ENCODE results near the gene INPP5J. TPM values are rescaled to one million over a fixed set of nuclear protein-coding genes. Genes with fewer than 3 reads are reported as not detected.

The INPP5J gene
- total and polyA plus RNA-seq, 2 experiments from 2014 or later, result 4.8 to 14.5 TPM

DNA sequence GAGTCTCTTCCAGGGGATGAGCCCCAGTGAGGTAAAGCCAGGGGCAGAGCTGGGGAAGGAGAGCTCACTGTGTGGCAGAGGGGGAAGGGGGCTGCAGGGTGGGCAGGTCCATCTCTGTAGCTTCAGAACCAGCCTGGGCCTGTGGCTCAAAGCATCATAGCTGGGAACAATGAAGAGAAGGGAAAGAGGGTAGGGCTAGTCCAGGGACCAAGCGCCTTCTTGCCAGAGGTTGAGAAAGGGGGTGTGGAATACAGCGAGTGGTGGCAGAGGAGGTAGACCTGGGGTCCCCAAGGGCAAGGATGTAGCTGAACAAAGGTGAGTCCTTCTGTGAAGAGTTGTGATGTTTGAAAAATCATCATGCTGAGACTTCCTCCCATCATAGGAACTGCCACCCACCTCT lies 18.8 kb downstream of the INPP5J start:
- no peak overlapping the region for H3K27ac Mint-ChIP-seq

More for the DNA sequence above, 18.8 kb downstream of the INPP5J start:
- ATAC-seq (no peak), DNase-seq (ENCODE audit: low spot score) (no peak)
- no peaks in the 10 kb centered on the region for H3K27me3 ChIP-seq (ENCODE audit: insufficient read depth)
- no peaks in the 10 kb centered on the region for H3K36me3 ChIP-seq (ENCODE audit: insufficient read depth)
- Mint-ChIP-seq H3K4me3 (no peak overlapping the region), H3K27me3 (ENCODE audit: insufficient read depth, low read depth, poor library complexity) (peaks cover 14% of the 10 kb centered on the region), H3K9me3 (peaks cover 16% of the 10 kb centered on the region), H3K36me3 (ENCODE audit: low read depth) (peaks cover 6% of the 10 kb centered on the region; the same call in 2 of the 3 replicates), H3K4me1 (peaks cover 16% of the 10 kb centered on the region)
- H4K20me1 ChIP-seq (replicated peaks; ENCODE audit: insufficient read depth), result peaks cover 6% of the 10 kb centered on the region; the same call in 1 of the 2 replicates
- H3F3A ChIP-seq (replicated peaks; ENCODE audit: low read depth), result no peaks in the 10 kb centered on the region
- H3K27ac ChIP-seq (ENCODE audit: low read depth), result no peak overlapping the region
- no peak overlapping the region for H3K4me3 ChIP-seq
- no peaks in the 10 kb centered on the region for H3K9me2 ChIP-seq (ENCODE audit: insufficient read depth)
- no peak overlapping the region for H3K4me2 ChIP-seq
- peaks cover 21% of the 10 kb centered on the region for H3K4me1 ChIP-seq (ENCODE audit: insufficient read depth)
- peaks cover 25% of the 10 kb centered on the region for H3K79me2 ChIP-seq (replicated peaks; ENCODE audit: insufficient read depth)
- H2AFZ ChIP-seq, result no peak overlapping the region
- TF ChIP-seq, protein P1, sequence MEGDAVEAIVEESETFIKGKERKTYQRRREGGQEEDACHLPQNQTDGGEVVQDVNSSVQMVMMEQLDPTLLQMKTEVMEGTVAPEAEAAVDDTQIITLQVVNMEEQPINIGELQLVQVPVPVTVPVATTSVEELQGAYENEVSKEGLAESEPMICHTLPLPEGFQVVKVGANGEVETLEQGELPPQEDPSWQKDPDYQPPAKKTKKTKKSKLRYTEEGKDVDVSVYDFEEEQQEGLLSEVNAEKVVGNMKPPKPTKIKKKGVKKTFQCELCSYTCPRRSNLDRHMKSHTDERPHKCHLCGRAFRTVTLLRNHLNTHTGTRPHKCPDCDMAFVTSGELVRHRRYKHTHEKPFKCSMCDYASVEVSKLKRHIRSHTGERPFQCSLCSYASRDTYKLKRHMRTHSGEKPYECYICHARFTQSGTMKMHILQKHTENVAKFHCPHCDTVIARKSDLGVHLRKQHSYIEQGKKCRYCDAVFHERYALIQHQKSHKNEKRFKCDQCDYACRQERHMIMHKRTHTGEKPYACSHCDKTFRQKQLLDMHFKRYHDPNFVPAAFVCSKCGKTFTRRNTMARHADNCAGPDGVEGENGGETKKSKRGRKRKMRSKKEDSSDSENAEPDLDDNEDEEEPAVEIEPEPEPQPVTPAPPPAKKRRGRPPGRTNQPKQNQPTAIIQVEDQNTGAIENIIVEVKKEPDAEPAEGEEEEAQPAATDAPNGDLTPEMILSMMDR (conservative IDR thresholded peaks at IDR 0.05; ENCODE audit: low read depth in 2 of 2), result no peak
- TF ChIP-seq ZNF114 (CRISPR knock-in tag; IDR thresholded peaks at IDR 0.05) (no peak), NANOG (IDR thresholded peaks at IDR 0.05; ENCODE audit: borderline replicate concordance) (no peak), EZH2 (IDR thresholded peaks at IDR 0.05; ENCODE audit: low read depth, unreplicated experiment) (no peak), JUNB (IDR thresholded peaks at IDR 0.05; ENCODE audit: unreplicated experiment) (no peak), STAT1 (IDR thresholded peaks at IDR 0.05; ENCODE audit: unreplicated experiment) (no peak), ZNF331 (CRISPR knock-in tag; IDR thresholded peaks at IDR 0.05; ENCODE audit: low read depth) (no peak), POLR2AphosphoS5 (IDR thresholded peaks at IDR 0.05; ENCODE audit: low read depth) (no peak), EZH2phosphoT487 (IDR thresholded peaks at IDR 0.05; ENCODE audit: unreplicated experiment) (no peak), CREB1 (CRISPR knock-in tag; IDR thresholded peaks at IDR 0.05; ENCODE audit: low read depth) (no peak)
- TF ChIP-seq, protein P2, sequence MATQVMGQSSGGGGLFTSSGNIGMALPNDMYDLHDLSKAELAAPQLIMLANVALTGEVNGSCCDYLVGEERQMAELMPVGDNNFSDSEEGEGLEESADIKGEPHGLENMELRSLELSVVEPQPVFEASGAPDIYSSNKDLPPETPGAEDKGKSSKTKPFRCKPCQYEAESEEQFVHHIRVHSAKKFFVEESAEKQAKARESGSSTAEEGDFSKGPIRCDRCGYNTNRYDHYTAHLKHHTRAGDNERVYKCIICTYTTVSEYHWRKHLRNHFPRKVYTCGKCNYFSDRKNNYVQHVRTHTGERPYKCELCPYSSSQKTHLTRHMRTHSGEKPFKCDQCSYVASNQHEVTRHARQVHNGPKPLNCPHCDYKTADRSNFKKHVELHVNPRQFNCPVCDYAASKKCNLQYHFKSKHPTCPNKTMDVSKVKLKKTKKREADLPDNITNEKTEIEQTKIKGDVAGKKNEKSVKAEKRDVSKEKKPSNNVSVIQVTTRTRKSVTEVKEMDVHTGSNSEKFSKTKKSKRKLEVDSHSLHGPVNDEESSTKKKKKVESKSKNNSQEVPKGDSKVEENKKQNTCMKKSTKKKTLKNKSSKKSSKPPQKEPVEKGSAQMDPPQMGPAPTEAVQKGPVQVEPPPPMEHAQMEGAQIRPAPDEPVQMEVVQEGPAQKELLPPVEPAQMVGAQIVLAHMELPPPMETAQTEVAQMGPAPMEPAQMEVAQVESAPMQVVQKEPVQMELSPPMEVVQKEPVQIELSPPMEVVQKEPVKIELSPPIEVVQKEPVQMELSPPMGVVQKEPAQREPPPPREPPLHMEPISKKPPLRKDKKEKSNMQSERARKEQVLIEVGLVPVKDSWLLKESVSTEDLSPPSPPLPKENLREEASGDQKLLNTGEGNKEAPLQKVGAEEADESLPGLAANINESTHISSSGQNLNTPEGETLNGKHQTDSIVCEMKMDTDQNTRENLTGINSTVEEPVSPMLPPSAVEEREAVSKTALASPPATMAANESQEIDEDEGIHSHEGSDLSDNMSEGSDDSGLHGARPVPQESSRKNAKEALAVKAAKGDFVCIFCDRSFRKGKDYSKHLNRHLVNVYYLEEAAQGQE (IDR thresholded peaks at IDR 0.05; ENCODE audit: unreplicated experiment), result no peak
- TF ChIP-seq, protein P3, sequence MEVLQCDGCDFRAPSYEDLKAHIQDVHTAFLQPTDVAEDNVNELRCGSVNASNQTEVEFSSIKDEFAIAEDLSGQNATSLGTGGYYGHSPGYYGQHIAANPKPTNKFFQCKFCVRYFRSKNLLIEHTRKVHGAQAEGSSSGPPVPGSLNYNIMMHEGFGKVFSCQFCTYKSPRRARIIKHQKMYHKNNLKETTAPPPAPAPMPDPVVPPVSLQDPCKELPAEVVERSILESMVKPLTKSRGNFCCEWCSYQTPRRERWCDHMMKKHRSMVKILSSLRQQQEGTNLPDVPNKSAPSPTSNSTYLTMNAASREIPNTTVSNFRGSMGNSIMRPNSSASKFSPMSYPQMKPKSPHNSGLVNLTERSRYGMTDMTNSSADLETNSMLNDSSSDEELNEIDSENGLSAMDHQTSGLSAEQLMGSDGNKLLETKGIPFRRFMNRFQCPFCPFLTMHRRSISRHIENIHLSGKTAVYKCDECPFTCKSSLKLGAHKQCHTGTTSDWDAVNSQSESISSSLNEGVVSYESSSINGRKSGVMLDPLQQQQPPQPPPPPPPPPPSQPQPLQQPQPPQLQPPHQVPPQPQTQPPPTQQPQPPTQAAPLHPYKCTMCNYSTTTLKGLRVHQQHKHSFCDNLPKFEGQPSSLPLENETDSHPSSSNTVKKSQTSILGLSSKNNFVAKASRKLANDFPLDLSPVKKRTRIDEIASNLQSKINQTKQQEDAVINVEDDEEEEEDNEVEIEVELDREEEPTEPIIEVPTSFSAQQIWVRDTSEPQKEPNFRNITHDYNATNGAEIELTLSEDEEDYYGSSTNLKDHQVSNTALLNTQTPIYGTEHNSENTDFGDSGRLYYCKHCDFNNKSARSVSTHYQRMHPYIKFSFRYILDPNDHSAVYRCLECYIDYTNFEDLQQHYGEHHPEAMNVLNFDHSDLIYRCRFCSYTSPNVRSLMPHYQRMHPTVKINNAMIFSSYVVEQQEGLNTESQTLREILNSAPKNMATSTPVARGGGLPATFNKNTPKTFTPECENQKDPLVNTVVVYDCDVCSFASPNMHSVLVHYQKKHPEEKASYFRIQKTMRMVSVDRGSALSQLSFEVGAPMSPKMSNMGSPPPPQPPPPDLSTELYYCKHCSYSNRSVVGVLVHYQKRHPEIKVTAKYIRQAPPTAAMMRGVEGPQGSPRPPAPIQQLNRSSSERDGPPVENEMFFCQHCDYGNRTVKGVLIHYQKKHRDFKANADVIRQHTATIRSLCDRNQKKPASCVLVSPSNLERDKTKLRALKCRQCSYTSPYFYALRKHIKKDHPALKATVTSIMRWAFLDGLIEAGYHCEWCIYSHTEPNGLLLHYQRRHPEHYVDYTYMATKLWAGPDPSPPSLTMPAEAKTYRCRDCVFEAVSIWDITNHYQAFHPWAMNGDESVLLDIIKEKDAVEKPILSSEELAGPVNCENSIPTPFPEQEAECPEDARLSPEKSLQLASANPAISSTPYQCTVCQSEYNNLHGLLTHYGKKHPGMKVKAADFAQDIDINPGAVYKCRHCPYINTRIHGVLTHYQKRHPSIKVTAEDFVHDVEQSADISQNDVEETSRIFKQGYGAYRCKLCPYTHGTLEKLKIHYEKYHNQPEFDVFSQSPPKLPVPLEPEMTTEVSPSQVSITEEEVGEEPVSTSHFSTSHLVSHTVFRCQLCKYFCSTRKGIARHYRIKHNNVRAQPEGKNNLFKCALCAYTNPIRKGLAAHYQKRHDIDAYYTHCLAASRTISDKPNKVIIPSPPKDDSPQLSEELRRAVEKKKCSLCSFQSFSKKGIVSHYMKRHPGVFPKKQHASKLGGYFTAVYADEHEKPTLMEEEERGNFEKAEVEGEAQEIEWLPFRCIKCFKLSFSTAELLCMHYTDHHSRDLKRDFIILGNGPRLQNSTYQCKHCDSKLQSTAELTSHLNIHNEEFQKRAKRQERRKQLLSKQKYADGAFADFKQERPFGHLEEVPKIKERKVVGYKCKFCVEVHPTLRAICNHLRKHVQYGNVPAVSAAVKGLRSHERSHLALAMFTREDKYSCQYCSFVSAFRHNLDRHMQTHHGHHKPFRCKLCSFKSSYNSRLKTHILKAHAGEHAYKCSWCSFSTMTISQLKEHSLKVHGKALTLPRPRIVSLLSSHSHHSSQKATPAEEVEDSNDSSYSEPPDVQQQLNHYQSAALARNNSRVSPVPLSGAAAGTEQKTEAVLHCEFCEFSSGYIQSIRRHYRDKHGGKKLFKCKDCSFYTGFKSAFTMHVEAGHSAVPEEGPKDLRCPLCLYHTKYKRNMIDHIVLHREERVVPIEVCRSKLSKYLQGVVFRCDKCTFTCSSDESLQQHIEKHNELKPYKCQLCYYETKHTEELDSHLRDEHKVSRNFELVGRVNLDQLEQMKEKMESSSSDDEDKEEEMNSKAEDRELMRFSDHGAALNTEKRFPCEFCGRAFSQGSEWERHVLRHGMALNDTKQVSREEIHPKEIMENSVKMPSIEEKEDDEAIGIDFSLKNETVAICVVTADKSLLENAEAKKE (CRISPR knock-in tag; IDR thresholded peaks at IDR 0.05), result no peak
- TF ChIP-seq, protein P4, sequence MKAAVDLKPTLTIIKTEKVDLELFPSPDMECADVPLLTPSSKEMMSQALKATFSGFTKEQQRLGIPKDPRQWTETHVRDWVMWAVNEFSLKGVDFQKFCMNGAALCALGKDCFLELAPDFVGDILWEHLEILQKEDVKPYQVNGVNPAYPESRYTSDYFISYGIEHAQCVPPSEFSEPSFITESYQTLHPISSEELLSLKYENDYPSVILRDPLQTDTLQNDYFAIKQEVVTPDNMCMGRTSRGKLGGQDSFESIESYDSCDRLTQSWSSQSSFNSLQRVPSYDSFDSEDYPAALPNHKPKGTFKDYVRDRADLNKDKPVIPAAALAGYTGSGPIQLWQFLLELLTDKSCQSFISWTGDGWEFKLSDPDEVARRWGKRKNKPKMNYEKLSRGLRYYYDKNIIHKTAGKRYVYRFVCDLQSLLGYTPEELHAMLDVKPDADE (IDR thresholded peaks at IDR 0.05), result no peak

Data from GM23338 (cell line).